Keratinocyte (primary cell): ENCODE results near the gene MIA2. TPM values are rescaled to one million over a fixed set of nuclear protein-coding genes. Genes with fewer than 3 reads are reported as not detected.

Source experiments
- DNase-seq: peaks from one replicate; pipeline ENCODE4 v3.0.0-alpha.2; 2011; ENCODE audit warnings: low read depth, missing footprints, low spot score
- FAIRE-seq: peaks from 2 replicates; lab custom pipeline; 2011; peaks lifted over from hg19 to GRCh38; lab: Jason Lieb, UNC
- H2AFZ ChIP-seq: 2 replicates; pipeline ENCODE4 v1.6.0; 2012; ENCODE audit warnings: low read length, control low read depth, inconsistent platforms; ENCODE audit not compliant: control insufficient read depth
- H3K27ac ChIP-seq: 2 replicates; pipeline ENCODE4 v1.5.1; 2011; ENCODE audit warnings: low read length; ENCODE audit not compliant: control insufficient read depth, insufficient read depth
- H3K27me3 ChIP-seq: 3 replicates; pipeline ENCODE4 v1.6.0; 2011; ENCODE audit warnings: low read length; ENCODE audit not compliant: control insufficient read depth, insufficient read depth; ENCODE audit errors: extremely low read depth
- H3K36me3 ChIP-seq, 2 experiments: 2 replicates in 1 of 2; 3 replicates in 1 of 2; pipeline ENCODE4 v1.5.1; 2011; ENCODE audit warnings: low read length in 2 of 2, mild to moderate bottlenecking in 1 of 2; ENCODE audit not compliant: control insufficient read depth in 2 of 2, insufficient read depth in 2 of 2; ENCODE audit errors: extremely low read depth in 1 of 2
- H3K4me1 ChIP-seq: 3 replicates; pipeline ENCODE4 v1.5.1; 2011; ENCODE audit warnings: low read length; ENCODE audit not compliant: control insufficient read depth, insufficient read depth; ENCODE audit errors: extremely low read depth
- H3K4me2 ChIP-seq: 3 replicates; pipeline ENCODE4 v1.6.0; 2011; ENCODE audit warnings: low read depth, low read length; ENCODE audit not compliant: control insufficient read depth, insufficient read depth; ENCODE audit errors: extremely low read depth
- H3K4me3 ChIP-seq, 3 experiments: fragments of 200-600 bp in 1 of 3; sonication (generic) in 1 of 3; 2 replicates in 2 of 3; 3 replicates in 1 of 3; pipeline ENCODE4 v1.5.1; 2011 to 2016; ENCODE audit warnings: low read length in 3 of 3, mild to moderate bottlenecking in 3 of 3, control low read depth in 2 of 3, inconsistent platforms in 1 of 3, low read depth in 1 of 3, mixed read lengths in 1 of 3, mixed run types in 1 of 3, moderate library complexity in 1 of 3; ENCODE audit not compliant: control insufficient read depth in 2 of 3, insufficient read depth in 2 of 3; ENCODE audit errors: extremely low read depth in 1 of 3
- H3K79me2 ChIP-seq: 2 replicates; pipeline ENCODE4 v1.6.0; 2012; ENCODE audit warnings: low read length; ENCODE audit not compliant: control insufficient read depth, insufficient read depth
- H3K9ac ChIP-seq: 3 replicates; pipeline ENCODE4 v1.6.0; 2011; ENCODE audit warnings: low read length; ENCODE audit not compliant: control insufficient read depth, insufficient read depth; ENCODE audit errors: extremely low read depth
- H3K9me1 ChIP-seq: 3 replicates; pipeline ENCODE4 v1.6.0; 2011; ENCODE audit warnings: low read length; ENCODE audit not compliant: control insufficient read depth, insufficient read depth; ENCODE audit errors: extremely low read depth
- H3K9me3 ChIP-seq: 2 replicates; pipeline ENCODE4 v1.5.1; 2012; ENCODE audit warnings: low read depth, low read length; ENCODE audit not compliant: control insufficient read depth
- H4K20me1 ChIP-seq: 3 replicates; pipeline ENCODE4 v1.6.0; 2011; ENCODE audit warnings: low read length; ENCODE audit not compliant: control insufficient read depth, insufficient read depth; ENCODE audit errors: extremely low read depth
- CTCF ChIP-seq, 3 experiments: IDR thresholded peaks in 1 of 3; conservative IDR thresholded peaks in 1 of 3; optimal IDR thresholded peaks in 1 of 3; 2 replicates in 2 of 3; 3 replicates in 1 of 3; pipeline versions ENCODE3 to v1.5.1; 2011; ENCODE audit warnings: low read length in 3 of 3, mild to moderate bottlenecking in 3 of 3, moderate library complexity in 2 of 3, control low read depth in 1 of 3, inconsistent platforms in 1 of 3; ENCODE audit not compliant: insufficient read depth in 2 of 3; ENCODE audit errors: extremely low read depth in 1 of 3
- EZH2 ChIP-seq: IDR thresholded peaks from one replicate; pipeline ENCODE4 v1.6.1; 2012; ENCODE audit warnings: inconsistent platforms, mild to moderate bottlenecking, low read length, moderate library complexity
- dilution Hi-C: fragments of 300-500 bp; cut with MboI; formaldehyde crosslinking; loops from one replicate; pipeline ENCODE4 v1.7.0; 2020; ENCODE audit warnings: low sequenced_read_pairs; ENCODE audit not compliant: extremely low pct_ligation_motif_present
- polyA plus RNA-seq, 5 experiments: library from polyadenylated mRNA; depleted of rRNA in 3 of 5; stranded (reverse) in 3 of 5; stranded (forward) in 1 of 5; unstranded in 1 of 5; fragments of >200 nt; gene quantifications; 1 replicate in 1 of 5; 2 replicates in 3 of 5; 3 replicates in 1 of 5; pipeline versions ENCODE4 v1.2.1 to v1.2.3, GENCODE V29; 2011 to 2012; ENCODE audit warnings: missing spikeins in 2 of 5, low read depth in 1 of 5, low replicate concordance in 1 of 5

MIA2 gene
- polyA plus RNA-seq, 1 donor (not counting 4 experiments of a cell fraction or from before 2014, with no cell fraction given), result 21.9 TPM

DNA sequence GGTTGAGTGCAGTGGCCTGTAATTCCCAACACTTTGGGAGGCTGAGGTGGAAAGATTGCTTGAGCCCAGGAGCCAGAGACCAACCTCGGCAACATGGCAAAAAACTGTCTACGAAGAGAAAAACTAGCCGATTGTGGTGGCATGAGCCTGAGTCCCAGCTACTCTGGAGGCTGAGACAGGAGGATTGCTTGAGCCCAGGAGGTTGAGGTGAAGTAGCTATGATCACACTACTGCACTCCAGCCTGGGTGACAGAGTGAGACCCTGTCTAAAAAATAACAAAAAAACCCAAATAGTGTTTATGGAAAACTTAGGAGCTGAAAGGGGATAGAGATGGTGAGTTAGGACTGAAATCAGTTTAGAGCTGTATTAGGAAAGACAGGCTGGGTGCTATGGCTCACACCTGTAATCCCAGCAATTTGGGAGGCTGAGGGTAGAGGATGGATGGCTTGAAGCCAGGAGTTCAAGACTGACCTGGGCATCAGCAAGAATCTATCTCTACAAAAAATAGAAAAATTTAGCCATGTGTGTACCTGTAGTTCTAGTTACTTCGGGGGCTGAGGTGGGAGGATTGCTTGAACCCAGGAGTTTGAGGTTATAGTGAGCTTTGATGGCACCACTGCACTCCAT lies 49.0 kb upstream of the MIA2 start:
- Histone ChIP-seq H3K27me3 (no peaks in the 10 kb centered on the region), H3K36me3 (peaks cover 18 to 32% of the 10 kb centered on the region in 2 experiments)

GRCh38 chr14:39185256-39186049 lies 48.3 kb upstream of the MIA2 start:
- TF ChIP-seq CTCF (optimal IDR thresholded peaks at IDR 0.05 in 1 of 3, IDR thresholded peaks at IDR 0.05 in 1 of 3, conservative IDR thresholded peaks at IDR 0.05 in 1 of 3; ENCODE audit: extremely low read depth in 1 of 3, insufficient read depth in 2 of 3, low read length in 3 of 3) (no peak), EZH2 (no peak)
- FAIRE-seq (no peak), DNase-seq (no peak)
- Histone ChIP-seq H3K36me3 (peaks cover 14 to 28% of the 10 kb centered on the region in 2 experiments), H3K27ac (no peak overlapping the region), H3K9me3 (no peaks in the 10 kb centered on the region), H3K4me2 (no peak overlapping the region), H3K4me1 (peaks cover 14% of the 10 kb centered on the region), H3K9me1 (no peaks in the 10 kb centered on the region), H2AFZ (no peak overlapping the region), H4K20me1 (no peaks in the 10 kb centered on the region), H3K79me2 (peaks cover 8% of the 10 kb centered on the region), H3K4me3 (no peak overlapping the region), H3K27me3 (no peaks in the 10 kb centered on the region), H3K9ac (no peak overlapping the region)
- dilution Hi-C loops, result no loop called here

More for the DNA sequence above, 49.0 kb upstream of the MIA2 start:
- Histone ChIP-seq H4K20me1 (no peaks in the 10 kb centered on the region), H3K4me3 (no peak overlapping the region), H3K27ac (no peak overlapping the region), H3K79me2 (peaks cover 10% of the 10 kb centered on the region), H3K4me1 (peaks cover 14% of the 10 kb centered on the region), H3K9ac (no peak overlapping the region), H3K9me1 (no peaks in the 10 kb centered on the region), H2AFZ (no peak overlapping the region), H3K4me2 (no peak overlapping the region), H3K9me3 (no peaks in the 10 kb centered on the region)
- dilution Hi-C loops, result no loop called here
- FAIRE-seq (no peak), DNase-seq (no peak)
- no peak for TF ChIP-seq CTCF (optimal IDR thresholded peaks at IDR 0.05 in 1 of 3, IDR thresholded peaks at IDR 0.05 in 1 of 3, conservative IDR thresholded peaks at IDR 0.05 in 1 of 3; ENCODE audit: extremely low read depth in 1 of 3, insufficient read depth in 2 of 3, low read length in 3 of 3)
- TF ChIP-seq EZH2, result no peak
